ENCODE data around the gene RBM15B. TPM values are rescaled to one million over a fixed set of nuclear protein-coding genes. Genes with fewer than 3 reads are reported as not detected.

The RBM15B gene
- polyA plus RNA-seq, 1 experiment: 11.9 TPM

- peaks cover 4% of the 10 kb centered on the region; the same call in 1 of the 2 replicates for H3K36me3 ChIP-seq (ENCODE audit: control insufficient read depth, insufficient read depth, low read length)
- CTCF ChIA-PET: no interaction called here
- DNase-seq (ENCODE audit: low read depth): no peak
Observed at GRCh38 chr3:51429138-51429537, 38.1 kb downstream of the RBM15B start.

GRCh38 chr3:51434110-51434509 is 43.0 kb downstream of the RBM15B start:
- no peaks in the 10 kb centered on the region for H3K27me3 ChIP-seq (ENCODE audit: control insufficient read depth, insufficient read depth, low read length)
- DNase-seq (ENCODE audit: low read depth): no peak
- CTCF ChIA-PET: interaction anchor here (0.7 to 2.3 kb wide), 13 partner anchors 10 to 818 kb away, joined by 3 to 17 read pairs (median 4); partner anchors contain the start of gene DCAF1
- POLR2A ChIA-PET: no interaction called here
- no peak for TF ChIP-seq CTCF (IDR thresholded peaks at IDR 0.05; ENCODE audit: insufficient read depth, low read depth, low read length)
- H3K36me3 ChIP-seq (ENCODE audit: control insufficient read depth, insufficient read depth, low read length): peaks cover 1% of the 10 kb centered on the region; the same call in 1 of the 2 replicates
- H3K4me3 ChIP-seq (ENCODE audit: low read depth, low read length): no peak overlapping the region

More at GRCh38 chr3:51429138-51429537, 38.1 kb downstream of the RBM15B start:
- no peak for TF ChIP-seq CTCF (IDR thresholded peaks at IDR 0.05; ENCODE audit: insufficient read depth, low read depth, low read length)
- H3K27me3 ChIP-seq (ENCODE audit: control insufficient read depth, insufficient read depth, low read length): no peaks in the 10 kb centered on the region
- H3K4me3 ChIP-seq (ENCODE audit: low read depth, low read length): no peak overlapping the region
- POLR2A ChIA-PET: no interaction called here

GRCh38 chr3:51434746-51435327 is 43.8 kb downstream of the RBM15B start:
- POLR2A ChIA-PET: no interaction called here
- peak; percentile 73 for TF ChIP-seq CTCF (IDR thresholded peaks at IDR 0.05; ENCODE audit: insufficient read depth, low read depth, low read length)
- CTCF ChIA-PET: interaction anchor here (0.7 to 2.3 kb wide), 16 partner anchors 10 to 819 kb away, joined by 3 to 17 read pairs (median 4); partner anchors contain the start of gene DCAF1

GRCh38 chr3:51436998-51437639 is 46.0 kb downstream of the RBM15B start:
- Histone ChIP-seq H3K4me3 (ENCODE audit: low read depth, low read length) (no peak overlapping the region), H3K36me3 (ENCODE audit: control insufficient read depth, insufficient read depth, low read length) (peaks cover 5% of the 10 kb centered on the region; the same call in 1 of the 2 replicates), H3K27me3 (ENCODE audit: control insufficient read depth, insufficient read depth, low read length) (no peaks in the 10 kb centered on the region)
- POLR2A ChIA-PET: no interaction called here
- CTCF ChIA-PET: no interaction called here
- no peak for TF ChIP-seq CTCF (IDR thresholded peaks at IDR 0.05; ENCODE audit: insufficient read depth, low read depth, low read length)
- DNase-seq (ENCODE audit: low read depth): no peak

More at GRCh38 chr3:51434746-51435327, 43.8 kb downstream of the RBM15B start:
- Histone ChIP-seq H3K27me3 (ENCODE audit: control insufficient read depth, insufficient read depth, low read length) (no peaks in the 10 kb centered on the region), H3K36me3 (ENCODE audit: control insufficient read depth, insufficient read depth, low read length) (no peaks in the 10 kb centered on the region), H3K4me3 (ENCODE audit: low read depth, low read length) (no peak overlapping the region)
- DNase-seq (ENCODE audit: low read depth): no peak

- CTCF ChIA-PET: interaction anchor here (1.1 to 1.2 kb wide), 2 partner anchors 11 to 12 kb away, joined by 3 to 7 read pairs; no protein-coding TSS in a partner anchor
- POLR2A ChIA-PET: no interaction called here
- H3K36me3 ChIP-seq (ENCODE audit: control insufficient read depth, insufficient read depth, low read length): peaks cover 7% of the 10 kb centered on the region; the same call in 1 of the 2 replicates
- no peak overlapping the region for H3K4me3 ChIP-seq (ENCODE audit: low read depth, low read length)
- TF ChIP-seq CTCF (IDR thresholded peaks at IDR 0.05; ENCODE audit: insufficient read depth, low read depth, low read length): no peak
- no peak for DNase-seq (ENCODE audit: low read depth)
- no peaks in the 10 kb centered on the region for H3K27me3 ChIP-seq (ENCODE audit: control insufficient read depth, insufficient read depth, low read length)
Observed at GRCh38 chr3:51441282-51442030, 50.4 kb downstream of the RBM15B start.

All from BJ (cell line).